DND-41 (cell line): Measurements from ENCODE around the gene DPP6.

Experiments
- ATAC-seq: fragments of 200-7000 bp; cut with Tn5 transposase; 3 replicates; pipeline ENCODE4 v1.9.1; 2021; ENCODE audit warnings: low read depth; ENCODE audit not compliant: insufficient read depth
- DNase-seq: peaks from one replicate; pipeline ENCODE4 v3.0.0-alpha.2; 2020
- H2AFZ ChIP-seq: 2 replicates; pipeline ENCODE4 v1.6.0; 2012; ENCODE audit warnings: low read depth, low read length
- H3K27ac ChIP-seq: 2 replicates; pipeline ENCODE4 v1.5.1; 2012; ENCODE audit warnings: low read length, inconsistent platforms
- H3K27me3 ChIP-seq: fragments of 200-600 bp; sonication (generic); 2 replicates; pipeline ENCODE4 v1.6.0; 2012; ENCODE audit warnings: low read length, mild to moderate bottlenecking, inconsistent platforms; ENCODE audit not compliant: insufficient read depth, poor library complexity
- H3K36me3 ChIP-seq: 2 replicates; pipeline ENCODE4 v1.5.1; 2012; ENCODE audit warnings: low read length, inconsistent platforms; ENCODE audit not compliant: insufficient read depth
- H3K4me1 ChIP-seq: 2 replicates; pipeline ENCODE4 v1.5.1; 2012; ENCODE audit warnings: mild to moderate bottlenecking, low read length; ENCODE audit not compliant: insufficient read depth
- H3K4me2 ChIP-seq: 2 replicates; pipeline ENCODE4 v1.6.0; 2012; ENCODE audit warnings: mild to moderate bottlenecking, moderate library complexity, low read length, inconsistent platforms; ENCODE audit not compliant: insufficient read depth
- H3K4me3 ChIP-seq, 2 experiments: fragments of 200-600 bp in 1 of 2; shearing (Covaris generic) in 1 of 2; 2 replicates each; pipeline ENCODE4 v1.5.1; 2012 to 2016; ENCODE audit warnings: inconsistent platforms in 2 of 2, low read length in 2 of 2, mild to moderate bottlenecking in 2 of 2, low read depth in 1 of 2, moderate library complexity in 1 of 2
- H3K79me2 ChIP-seq: 2 replicates; pipeline ENCODE4 v1.6.0; 2012; ENCODE audit warnings: low read length, inconsistent platforms; ENCODE audit not compliant: insufficient read depth
- H3K9ac ChIP-seq: 2 replicates; pipeline ENCODE4 v1.6.0; 2012; ENCODE audit warnings: low read depth, mild to moderate bottlenecking, inconsistent platforms, low read length, moderate library complexity
- H3K9me3 ChIP-seq: 2 replicates; pipeline ENCODE4 v1.5.1; 2012; ENCODE audit warnings: low read length, moderate library complexity, mild to moderate bottlenecking, inconsistent platforms; ENCODE audit not compliant: insufficient read depth, severe bottlenecking
- H4K20me1 ChIP-seq: 2 replicates; pipeline ENCODE4 v1.6.0; 2012; ENCODE audit warnings: low read length; ENCODE audit not compliant: insufficient read depth
- EZH2 ChIP-seq: IDR thresholded peaks from 3 replicates; pipeline ENCODE4 v1.6.1; 2012; ENCODE audit warnings: borderline replicate concordance, low read depth, mild to moderate bottlenecking, moderate library complexity, low read length, inconsistent platforms; ENCODE audit not compliant: severe bottlenecking
- TF ChIP-seq, protein P1 (sequence below): IDR thresholded peaks from 2 replicates; pipeline ENCODE4 v1.5.1; 2012; ENCODE audit warnings: borderline replicate concordance, low read length, moderate library complexity, mild to moderate bottlenecking; ENCODE audit not compliant: poor library complexity, severe bottlenecking; ENCODE audit errors: extremely low read depth

The DPP6 gene

DNA sequence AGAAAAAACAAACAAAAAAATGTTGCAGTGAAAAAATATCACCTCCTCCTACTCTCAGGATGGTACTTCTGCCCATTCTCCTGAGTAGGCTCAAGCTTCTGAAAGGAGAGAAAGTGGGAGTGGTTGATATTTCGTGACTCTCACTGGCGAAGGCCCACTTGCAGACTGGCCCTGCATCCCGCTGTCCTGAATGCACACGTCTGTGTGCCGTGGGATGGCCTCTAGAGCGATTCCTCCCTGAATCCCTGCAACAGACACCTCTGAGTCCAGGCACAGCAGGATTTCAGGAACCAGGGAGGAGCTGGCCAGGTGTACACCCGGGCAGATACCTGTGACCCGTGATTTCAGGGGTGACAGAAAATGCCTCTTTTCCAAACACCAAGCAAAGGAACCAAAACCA lies 319.2 kb downstream of the DPP6 start:
- H3K9ac ChIP-seq = no peak overlapping the region
- no peaks in the 10 kb centered on the region for H4K20me1 ChIP-seq
- H2AFZ ChIP-seq = no peak overlapping the region
- H3K27me3 ChIP-seq = no peaks in the 10 kb centered on the region
- no peaks in the 10 kb centered on the region for H3K36me3 ChIP-seq
- TF ChIP-seq EZH2 = no peak
- TF ChIP-seq, protein P1, sequence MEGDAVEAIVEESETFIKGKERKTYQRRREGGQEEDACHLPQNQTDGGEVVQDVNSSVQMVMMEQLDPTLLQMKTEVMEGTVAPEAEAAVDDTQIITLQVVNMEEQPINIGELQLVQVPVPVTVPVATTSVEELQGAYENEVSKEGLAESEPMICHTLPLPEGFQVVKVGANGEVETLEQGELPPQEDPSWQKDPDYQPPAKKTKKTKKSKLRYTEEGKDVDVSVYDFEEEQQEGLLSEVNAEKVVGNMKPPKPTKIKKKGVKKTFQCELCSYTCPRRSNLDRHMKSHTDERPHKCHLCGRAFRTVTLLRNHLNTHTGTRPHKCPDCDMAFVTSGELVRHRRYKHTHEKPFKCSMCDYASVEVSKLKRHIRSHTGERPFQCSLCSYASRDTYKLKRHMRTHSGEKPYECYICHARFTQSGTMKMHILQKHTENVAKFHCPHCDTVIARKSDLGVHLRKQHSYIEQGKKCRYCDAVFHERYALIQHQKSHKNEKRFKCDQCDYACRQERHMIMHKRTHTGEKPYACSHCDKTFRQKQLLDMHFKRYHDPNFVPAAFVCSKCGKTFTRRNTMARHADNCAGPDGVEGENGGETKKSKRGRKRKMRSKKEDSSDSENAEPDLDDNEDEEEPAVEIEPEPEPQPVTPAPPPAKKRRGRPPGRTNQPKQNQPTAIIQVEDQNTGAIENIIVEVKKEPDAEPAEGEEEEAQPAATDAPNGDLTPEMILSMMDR = no peak
- DNase-seq (no peak), ATAC-seq (no peak)
- no peak overlapping the region for H3K4me3 ChIP-seq
- no peaks in the 10 kb centered on the region for H3K4me1 ChIP-seq
- no peaks in the 10 kb centered on the region for H3K79me2 ChIP-seq
- no peaks in the 10 kb centered on the region for H3K9me3 ChIP-seq
- H3K4me2 ChIP-seq = no peak overlapping the region
- H3K27ac ChIP-seq = no peak overlapping the region

DNA sequence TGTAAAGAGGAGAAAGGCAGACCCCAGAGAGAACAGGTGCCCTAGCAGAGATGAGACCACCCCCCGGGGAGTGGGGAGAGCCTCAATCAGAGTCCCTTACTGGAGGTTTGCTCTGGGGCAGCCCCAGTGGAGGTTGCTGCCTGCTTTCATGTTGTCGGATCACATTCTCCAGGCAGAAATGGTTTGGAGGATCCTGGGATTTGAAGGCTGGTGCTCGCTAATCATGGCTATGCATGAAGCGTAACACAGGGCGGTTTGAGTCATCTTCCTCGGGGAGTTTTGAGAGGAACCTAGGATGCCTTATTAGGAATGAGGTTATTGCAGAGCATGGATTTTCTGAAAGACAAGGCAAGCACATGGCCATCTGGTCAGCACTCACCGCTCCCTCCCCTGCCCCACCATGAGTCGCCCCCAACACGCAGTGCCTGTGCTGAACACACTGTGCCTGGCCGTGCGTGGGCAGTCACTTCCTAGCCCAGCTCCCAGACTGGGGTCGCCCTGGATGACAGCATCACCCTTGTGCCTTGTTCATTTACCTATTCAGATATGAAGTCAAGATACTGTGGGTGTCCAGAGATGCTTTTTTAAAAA lies 319.9 kb downstream of the DPP6 start:
- Histone ChIP-seq H4K20me1 (no peaks in the 10 kb centered on the region), H3K36me3 (no peaks in the 10 kb centered on the region), H3K9me3 (no peaks in the 10 kb centered on the region), H3K79me2 (no peaks in the 10 kb centered on the region), H3K4me3 (no peak overlapping the region), H2AFZ (no peak overlapping the region), H3K27ac (no peak overlapping the region), H3K4me2 (no peak overlapping the region), H3K9ac (no peak overlapping the region), H3K27me3 (no peaks in the 10 kb centered on the region), H3K4me1 (no peaks in the 10 kb centered on the region)
- DNase-seq (no peak), ATAC-seq (no peak)
- TF ChIP-seq, protein P1 = no peak
- TF ChIP-seq EZH2 = no peak

DNA sequence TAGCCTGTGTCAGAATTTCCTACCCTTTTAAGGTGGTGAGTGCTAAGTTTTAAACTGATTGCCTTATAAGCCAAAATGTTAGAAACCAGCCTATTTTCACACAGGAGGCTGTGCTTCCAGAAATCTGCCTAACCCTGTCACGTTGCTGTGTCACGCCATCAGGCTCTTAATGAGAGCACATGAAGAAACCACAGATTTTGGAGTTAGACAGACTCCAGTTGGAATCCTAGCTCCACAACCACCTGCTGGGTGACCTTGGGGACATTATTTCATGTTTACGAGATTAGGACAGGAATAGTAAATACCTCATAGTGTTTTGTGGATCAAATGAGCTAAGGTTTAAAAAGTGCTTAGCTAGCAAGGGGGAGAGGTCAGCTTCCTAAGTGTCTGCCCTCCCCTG lies 321.8 kb downstream of the DPP6 start:
- Histone ChIP-seq H3K36me3 (no peaks in the 10 kb centered on the region), H3K9me3 (no peaks in the 10 kb centered on the region), H3K4me2 (no peak overlapping the region), H3K27ac (no peak overlapping the region), H3K79me2 (no peaks in the 10 kb centered on the region), H3K4me1 (no peaks in the 10 kb centered on the region), H2AFZ (no peak overlapping the region), H3K27me3 (no peaks in the 10 kb centered on the region), H3K4me3 (no peak overlapping the region), H4K20me1 (no peaks in the 10 kb centered on the region), H3K9ac (no peak overlapping the region)
- ATAC-seq = no peak
- TF ChIP-seq, protein P1 = no peak
- no peak for TF ChIP-seq EZH2
- DNase-seq = no peak

DNA sequence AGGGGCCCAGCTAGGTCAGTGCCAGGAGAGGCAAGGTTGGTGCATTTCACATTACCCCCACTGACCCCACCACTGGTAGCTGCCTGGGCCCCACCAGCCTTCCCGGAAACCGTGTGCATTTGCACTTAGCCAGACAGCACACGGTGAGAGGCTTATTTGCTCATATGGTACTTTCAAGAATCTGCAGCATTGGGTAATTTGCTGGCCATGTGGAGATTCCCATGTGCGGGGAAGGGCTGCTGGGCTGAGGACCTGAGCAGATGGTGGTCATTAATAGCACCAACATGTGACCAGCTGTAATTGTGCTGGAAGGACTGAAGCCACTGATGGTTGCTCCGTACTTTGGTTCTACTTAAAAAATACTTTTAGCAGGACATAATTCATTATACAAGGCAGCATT lies 323.8 kb downstream of the DPP6 start:
- DNase-seq (no peak), ATAC-seq (no peak)
- no peaks in the 10 kb centered on the region for H3K79me2 ChIP-seq
- no peaks in the 10 kb centered on the region for H3K36me3 ChIP-seq
- no peak overlapping the region for H2AFZ ChIP-seq
- H4K20me1 ChIP-seq = no peaks in the 10 kb centered on the region
- no peak overlapping the region for H3K4me2 ChIP-seq
- H3K4me1 ChIP-seq = no peaks in the 10 kb centered on the region
- H3K9ac ChIP-seq = no peak overlapping the region
- no peak overlapping the region for H3K4me3 ChIP-seq
- H3K9me3 ChIP-seq = no peaks in the 10 kb centered on the region
- no peak for TF ChIP-seq EZH2
- TF ChIP-seq, protein P1 = no peak
- no peak overlapping the region for H3K27ac ChIP-seq
- no peaks in the 10 kb centered on the region for H3K27me3 ChIP-seq
